GM19025 (cell line): ENCODE measurements around the gene POLR2E.

Experiments
- ATAC-seq: cut with Tn5 transposase; IDR thresholded peaks from one replicate; pipeline ENCODE4 v1.9.1; 2021; ENCODE audit warnings: mild to moderate bottlenecking, low read depth, moderate library complexity; ENCODE audit not compliant: unreplicated experiment

POLR2E gene

GRCh38 chr19:1082928-1083816 is 12.0 kb downstream of the POLR2E start:
- no peak for ATAC-seq

GRCh38 chr19:1082165-1082927 is 12.8 kb downstream of the POLR2E start:
- ATAC-seq = no peak

GRCh38 chr19:1081301-1082164 is 13.6 kb downstream of the POLR2E start:
- ATAC-seq = no peak

- ATAC-seq = no peak
Measured at GRCh38 chr19:1080360-1081161, 14.6 kb downstream of the POLR2E start.

- ATAC-seq = no peak
Measured at GRCh38 chr19:1079566-1080111, 15.5 kb downstream of the POLR2E start.

GRCh38 chr19:1076951-1077350 is 18.2 kb downstream of the POLR2E start:
- peak; percentile 67 for ATAC-seq

- ATAC-seq = no peak
Measured at GRCh38 chr19:1076046-1076386, 19.2 kb downstream of the POLR2E start.

GRCh38 chr19:1074544-1075283 is 20.5 kb downstream of the POLR2E start:
- ATAC-seq = no peak

GRCh38 chr19:1073956-1074517 is 21.1 kb downstream of the POLR2E start:
- no peak for ATAC-seq

- no peak for ATAC-seq
Measured at GRCh38 chr19:1073063-1073955, 21.9 kb downstream of the POLR2E start.

GRCh38 chr19:1072371-1073015 is 22.7 kb downstream of the POLR2E start:
- no peak for ATAC-seq

GRCh38 chr19:1070931-1071791 is 24.0 kb downstream of the POLR2E start:
- no peak for ATAC-seq

GRCh38 chr19:1070576-1070930 is 24.6 kb downstream of the POLR2E start:
- no peak for ATAC-seq

- ATAC-seq = no peak
Measured at GRCh38 chr19:1069009-1069779, 26.0 kb downstream of the POLR2E start.
